Caco-2 (cell line): ENCODE results near the gene SOX21. TPM values are rescaled to one million over a fixed set of nuclear protein-coding genes. Genes with fewer than 3 reads are reported as not detected.

ENCODE experiments used
- Bru-seq: library from RNA; stranded (reverse); fragments of 400-500 nt; gene quantifications from one replicate; lab custom pipeline; 2021; lab: Mats Ljungman, UMichigan
- BruChase-seq, 2 experiments: library from RNA; stranded (reverse); fragments of 400-500 nt; gene quantifications; one replicate each; lab custom pipeline; 2021; lab: Mats Ljungman, UMichigan
- BruUV-seq: library from RNA; stranded (reverse); fragments of 400-500 nt; replicated peaks from 2 replicates; lab custom pipeline; 2021; lab: Mats Ljungman, UMichigan
- CTCF ChIA-PET: fragments of 300-600 bp; sonication (Branson Sonifier 250); formaldehyde crosslinking; loops from one replicate; lab custom pipeline; 2022; ENCODE audit warnings: antibody characterized with exemption; lab: Charles Lee
- POLR2A ChIA-PET: fragments of 300-600 bp; sonication (Branson Sonifier 250); formaldehyde crosslinking; loops from one replicate; lab custom pipeline; 2022; ENCODE audit warnings: antibody characterized with exemption; lab: Charles Lee
- DNase-seq, 2 experiments: peaks; one replicate each; pipeline versions ENCODE4 v3.0.0 to v3.0.0-alpha.2; 2020 to 2022
- H3K27me3 ChIP-seq: replicated peaks from 2 replicates; pipeline ENCODE4 v1.6.0; 2011; ENCODE audit warnings: low read length; ENCODE audit not compliant: control insufficient read depth, insufficient read depth
- H3K36me3 ChIP-seq: 2 replicates; pipeline ENCODE4 v1.5.1; 2011; ENCODE audit warnings: low read length; ENCODE audit not compliant: control insufficient read depth, insufficient read depth
- H3K4me1 ChIP-seq: fragments of 250-450 bp; sonication (Bioruptor Pico); 2 replicates; pipeline ENCODE4 v1.5.1; 2020; ENCODE audit warnings: mild to moderate bottlenecking
- H3K4me3 ChIP-seq: 2 replicates; pipeline ENCODE4 v1.5.1; 2011; ENCODE audit warnings: low read depth, mild to moderate bottlenecking, control low read depth, low read length
- H3K9me3 ChIP-seq: fragments of 250-450 bp; sonication (Bioruptor Pico); 2 replicates; pipeline ENCODE4 v1.5.1; 2020; ENCODE audit warnings: mild to moderate bottlenecking, moderate library complexity
- H3K27ac Mint-ChIP-seq: one replicate; pipeline ENCODE4 v1.8.0; 2022; ENCODE audit warnings: mixed read lengths; ENCODE audit not compliant: unreplicated experiment
- H3K27me3 Mint-ChIP-seq: one replicate; pipeline ENCODE4 v1.8.0; 2022; ENCODE audit warnings: mixed read lengths; ENCODE audit not compliant: insufficient read depth, unreplicated experiment
- H3K36me3 Mint-ChIP-seq: one replicate; pipeline ENCODE4 v1.8.0; 2022; ENCODE audit warnings: mild to moderate bottlenecking, mixed read lengths; ENCODE audit not compliant: insufficient read depth, unreplicated experiment
- H3K4me1 Mint-ChIP-seq: one replicate; pipeline ENCODE4 v1.8.0; 2022; ENCODE audit warnings: low read depth, mixed read lengths; ENCODE audit not compliant: unreplicated experiment
- H3K4me3 Mint-ChIP-seq: one replicate; pipeline ENCODE4 v1.8.0; 2022; ENCODE audit warnings: mild to moderate bottlenecking, moderate library complexity, mixed read lengths; ENCODE audit not compliant: unreplicated experiment
- H3K9me3 Mint-ChIP-seq: one replicate; pipeline ENCODE4 v1.8.0; 2022; ENCODE audit warnings: mixed read lengths; ENCODE audit not compliant: unreplicated experiment
- CTCF ChIP-seq, 2 experiments: fragments of 200-600 bp in 1 of 2; IDR thresholded peaks; 1 replicate in 1 of 2; 2 replicates in 1 of 2; pipeline versions ENCODE4 v1.5.1 to v1.8.0; 2011 to 2022; ENCODE audit warnings: antibody characterized with exemption in 1 of 2, control low read depth in 1 of 2, inconsistent platforms in 1 of 2, low read depth in 1 of 2, low read length in 1 of 2, mild to moderate bottlenecking in 1 of 2, moderate library complexity in 1 of 2; ENCODE audit not compliant: insufficient read depth in 1 of 2, severe bottlenecking in 1 of 2, unreplicated experiment in 1 of 2
- intact Hi-C: fragments of 100-400 bp; cut with micrococcal nuclease; formaldehyde crosslinking; loops from one replicate; pipeline ENCODE4 v1.10.0; 2022; ENCODE audit not compliant: unreplicated experiment
- long read RNA-seq: library from polyadenylated mRNA; stranded (forward); transcript quantifications from one replicate; pipeline ENCODE4 v2.0.0, GENCODE V29; 2022
- total RNA-seq: library from RNA; stranded (reverse); gene quantifications from 2 replicates; pipeline ENCODE4 v1.2.3, GENCODE V29; 2022

The SOX21 gene
- 0.14 TPM in 1 of 2 replicates, not detected in the other for total RNA-seq
- Bru-seq, nascent RNA = not detected
- not detected for BruChase-seq, experiment 1, labeled RNA remaining after a 2-hour chase
- not detected for BruChase-seq, experiment 2, labeled RNA remaining after a 6-hour chase
- long read RNA-seq = 0 reads

DNA sequence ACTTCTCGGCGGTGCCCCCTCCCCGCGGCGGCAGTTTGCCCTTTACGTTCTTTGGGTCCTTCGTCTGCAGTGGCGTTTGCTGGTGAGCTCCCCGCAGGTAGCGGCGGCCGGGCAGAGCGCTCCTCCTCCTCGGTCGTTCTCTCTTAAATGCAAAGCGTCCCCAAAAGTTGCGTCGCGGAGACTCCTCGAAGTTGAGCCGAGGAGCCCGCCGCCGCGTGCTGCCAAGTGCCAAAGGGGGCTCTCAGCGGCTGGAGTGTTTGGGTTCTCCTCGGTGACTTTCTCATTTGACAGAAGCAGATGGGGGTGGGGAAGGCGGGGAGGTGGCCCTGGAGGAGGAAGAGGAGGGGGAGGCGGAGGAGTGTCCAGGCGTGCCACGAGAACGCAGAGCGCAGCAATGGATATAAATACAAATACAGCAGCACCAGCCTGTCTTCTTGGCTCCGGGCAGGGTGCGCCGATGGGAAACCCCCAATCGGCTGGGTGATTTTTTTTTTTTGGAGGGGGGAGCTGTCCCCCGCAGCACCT, at the start of gene SOX21:
SOX21 (minus strand) TSS at position 259 of the 525 bp plus-strand sequence. CDS start 496 bp downstream, outside the sequence.
- no peak for DNase-seq
- POLR2A ChIA-PET = no interaction called here
- Mint-ChIP-seq H3K27me3 (peaks cover 26% of the 10 kb centered on the region), H3K36me3 (no peaks in the 10 kb centered on the region), H3K9me3 (no peaks in the 10 kb centered on the region), H3K4me1 (no peaks in the 10 kb centered on the region), H3K27ac (no peak within 1 kb of the TSS), H3K4me3 (peak within 1 kb of the TSS; percentile 60)
- Histone ChIP-seq H3K36me3 (no peaks in the 10 kb centered on the region), H3K4me1 (no peaks in the 10 kb centered on the region), H3K27me3 (peaks cover 2% of the 10 kb centered on the region), H3K9me3 (no peaks in the 10 kb centered on the region), H3K4me3 (peak within 1 kb of the TSS; percentile 34)
- intact Hi-C loops = no loop called here
- CTCF ChIA-PET = interaction anchor here (0.5 kb wide), 1 partner anchor 450 kb away, joined by 4 read pairs; no protein-coding TSS in a partner anchor
- no peak for TF ChIP-seq CTCF (IDR thresholded peaks at IDR 0.05; ENCODE audit: insufficient read depth in 1 of 2, low read depth in 1 of 2, low read length in 1 of 2, severe bottlenecking in 1 of 2, unreplicated experiment in 1 of 2)
- no TSS peak for BruUV-seq

- H3K4me3 ChIP-seq = no peak overlapping the region
- intact Hi-C loops = no loop called here
- TF ChIP-seq CTCF (IDR thresholded peaks at IDR 0.05; ENCODE audit: insufficient read depth in 1 of 2, low read depth in 1 of 2, low read length in 1 of 2, severe bottlenecking in 1 of 2, unreplicated experiment in 1 of 2) = no peak
- CTCF ChIA-PET = no interaction called here
- Mint-ChIP-seq H3K4me1 (no peaks in the 10 kb centered on the region), H3K36me3 (no peaks in the 10 kb centered on the region), H3K4me3 (no peak overlapping the region), H3K9me3 (peaks cover 7% of the 10 kb centered on the region), H3K27me3 (peaks cover 18% of the 10 kb centered on the region), H3K27ac (no peak overlapping the region)
- H3K36me3 ChIP-seq = no peaks in the 10 kb centered on the region
- no peaks in the 10 kb centered on the region for H3K9me3 ChIP-seq
- H3K27me3 ChIP-seq = no peaks in the 10 kb centered on the region
- no peaks in the 10 kb centered on the region for H3K4me1 ChIP-seq
- BruUV-seq = no TSS peak
- POLR2A ChIA-PET = no interaction called here
- DNase-seq = no peak
These were observed 49.1 kb upstream of the SOX21 start for GRCh38 chr13:94761407-94761806.

DNA sequence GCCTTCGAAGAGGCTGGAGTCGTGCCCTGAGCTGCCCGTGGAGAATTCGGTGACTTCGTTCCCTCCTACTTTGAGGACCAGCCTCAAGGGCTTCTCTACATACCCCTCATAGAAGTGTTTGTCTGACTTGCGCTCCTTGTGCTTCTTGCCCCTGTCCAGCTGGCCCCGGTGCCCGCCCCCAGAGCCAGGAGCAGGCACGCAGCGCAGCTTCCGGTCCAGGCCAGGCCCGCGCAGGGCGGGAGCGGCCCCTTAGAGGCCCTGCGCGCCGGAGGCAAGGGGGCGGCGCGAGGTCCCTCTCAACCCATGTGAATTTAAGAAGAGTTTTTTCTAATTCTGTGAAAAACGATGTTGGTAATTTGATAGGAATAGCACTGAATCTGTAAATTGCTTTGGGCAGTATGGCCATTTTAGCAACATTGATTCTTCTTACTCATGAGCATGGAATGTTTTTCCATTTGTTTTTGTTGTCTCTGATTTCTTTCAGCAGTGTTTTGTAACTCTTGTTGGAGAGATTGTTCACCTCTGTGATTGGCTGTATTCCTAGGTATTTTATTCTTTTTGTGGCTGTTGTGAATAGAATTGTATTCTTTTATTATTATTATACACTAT, 46.9 kb upstream of the SOX21 start:
- DNase-seq = no peak
- no TSS peak for BruUV-seq
- intact Hi-C loops = no loop called here
- TF ChIP-seq CTCF (IDR thresholded peaks at IDR 0.05; ENCODE audit: insufficient read depth in 1 of 2, low read depth in 1 of 2, low read length in 1 of 2, severe bottlenecking in 1 of 2, unreplicated experiment in 1 of 2) = no peak
- ChIA-PET CTCF (no interaction called here), POLR2A (no interaction called here)
- H3K4me3 ChIP-seq = no peak overlapping the region
- H3K27me3 Mint-ChIP-seq = peaks cover 19% of the 10 kb centered on the region
- H3K27ac Mint-ChIP-seq = no peak overlapping the region
- no peaks in the 10 kb centered on the region for H3K9me3 ChIP-seq
- H3K27me3 ChIP-seq = no peaks in the 10 kb centered on the region
- no peaks in the 10 kb centered on the region for H3K4me1 ChIP-seq
- H3K36me3 Mint-ChIP-seq = no peaks in the 10 kb centered on the region
- no peaks in the 10 kb centered on the region for H3K36me3 ChIP-seq
- no peak overlapping the region for H3K4me3 Mint-ChIP-seq
- H3K4me1 Mint-ChIP-seq = no peaks in the 10 kb centered on the region
- H3K9me3 Mint-ChIP-seq = peaks cover 7% of the 10 kb centered on the region
